HT-29 (cell line): ENCODE measurements around the gene H1-8. TPM values are rescaled to one million over a fixed set of nuclear protein-coding genes. Genes with fewer than 3 reads are reported as not detected.

Experiments
- DNase-seq: peaks from one replicate; pipeline ENCODE4 v3.0.0-alpha.2; 2015; ENCODE audit warnings: low spot score
- total RNA-seq: library from RNA; depleted of rRNA; stranded (reverse); fragments of >200 nt; shearing (Covaris generic); gene quantifications from 2 replicates; pipeline ENCODE4 v1.2.3, GENCODE V29; 2014

Gene H1-8
- total RNA-seq, 1 experiment from 2014 or later = not detected

DNA sequence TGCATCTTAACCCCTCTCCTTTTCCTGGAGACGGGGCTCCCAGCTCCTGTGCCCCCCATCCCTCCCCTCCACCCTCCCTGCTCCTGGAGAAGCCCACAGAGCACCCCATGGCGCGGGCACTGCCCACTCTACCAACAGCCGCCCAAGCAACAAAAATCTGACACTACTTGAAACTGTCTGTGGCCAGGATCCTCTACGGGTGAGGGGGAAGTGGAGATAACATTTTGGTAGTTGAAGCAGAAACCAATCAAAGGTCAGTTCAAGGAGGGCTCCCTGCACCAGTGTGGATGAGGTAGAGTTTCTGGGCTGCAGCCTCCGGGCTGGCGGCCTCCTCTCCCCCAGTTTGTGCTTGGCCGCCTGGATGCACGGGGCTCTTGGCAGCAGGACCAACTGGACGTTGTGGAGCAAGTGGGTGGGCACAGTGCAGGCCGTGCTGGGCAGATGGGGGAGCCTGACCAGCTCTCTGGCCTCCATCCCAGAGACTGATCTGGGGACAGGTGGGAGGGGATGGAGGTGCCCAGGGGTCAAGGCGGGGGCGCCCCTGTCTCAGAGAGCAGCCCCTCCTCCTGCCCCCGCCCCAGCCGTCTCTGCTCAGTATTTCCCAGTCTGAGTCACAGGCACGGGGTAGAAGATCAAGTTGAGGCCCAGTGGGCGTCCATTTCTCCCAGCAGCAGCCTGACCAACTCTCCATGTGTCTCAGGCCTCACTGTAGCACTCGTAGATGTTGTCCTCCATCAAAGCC is 12.8 kb downstream of the H1-8 start:
- no peak for DNase-seq

DNA sequence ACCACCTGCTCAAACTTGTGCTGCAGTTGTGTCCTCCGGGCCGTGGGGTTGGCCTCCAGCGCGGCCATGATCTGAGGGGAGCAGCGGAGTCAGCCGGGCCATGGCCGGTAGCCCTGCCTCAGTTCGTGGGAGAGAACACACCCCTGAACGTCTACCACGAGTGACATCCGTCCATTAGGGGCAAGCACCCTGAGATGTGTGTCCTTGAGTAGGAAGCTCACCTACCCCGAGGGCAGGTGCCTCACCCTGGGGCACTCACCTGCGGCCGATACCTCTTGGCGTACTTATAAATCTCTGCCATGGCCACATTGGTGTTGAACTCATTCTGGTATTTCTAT is 13.4 kb downstream of the H1-8 start:
- DNase-seq = no peak

DNA sequence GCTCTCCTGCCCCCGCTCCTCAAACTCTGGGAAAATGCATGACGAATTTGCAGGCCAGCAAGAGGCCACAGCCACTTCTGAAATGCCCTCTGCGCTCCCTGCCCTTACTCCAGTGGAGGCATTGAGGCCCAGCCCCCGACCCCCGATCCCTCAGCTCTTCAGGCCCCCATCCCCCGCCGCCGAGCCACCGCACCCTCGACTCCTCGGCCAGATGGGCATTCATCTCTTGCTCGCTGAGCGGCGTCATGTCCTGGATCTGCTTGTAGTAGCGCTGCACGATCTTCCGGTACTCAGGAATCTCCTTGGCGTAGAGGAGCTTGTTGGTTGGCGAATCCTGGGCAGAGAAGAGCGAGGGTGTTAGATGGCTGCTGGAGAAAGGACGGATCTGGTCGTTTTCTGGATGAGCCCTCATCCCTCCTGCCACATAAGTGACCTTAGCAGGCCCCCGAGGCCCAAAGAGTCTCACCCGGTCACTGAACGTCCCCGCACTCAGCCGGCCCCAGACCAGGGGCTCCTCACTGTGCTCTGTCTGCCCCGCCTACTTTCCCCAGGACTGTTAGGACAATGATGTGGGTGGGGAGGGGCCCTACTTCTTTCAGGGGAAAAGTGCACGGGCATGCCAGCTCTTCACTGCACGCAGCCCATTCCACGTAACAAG is 14.0 kb downstream of the H1-8 start:
- DNase-seq = no peak

DNA sequence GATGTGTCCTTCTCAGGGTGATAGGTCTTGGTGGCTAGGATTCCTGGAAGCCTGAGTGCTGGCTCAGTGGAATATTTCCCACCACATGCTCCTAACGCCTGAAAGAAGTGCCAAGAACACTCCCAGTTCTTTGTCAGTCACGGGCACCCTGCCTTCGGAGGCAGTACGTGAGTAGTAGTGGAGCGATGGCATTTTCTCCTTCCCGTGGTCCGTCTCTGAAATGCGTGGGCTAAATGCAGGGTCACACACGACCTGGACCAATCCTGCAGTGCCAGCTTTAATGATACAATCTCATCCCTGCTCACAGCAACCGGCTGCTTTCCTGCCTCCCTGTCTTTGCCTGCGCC is 14.5 kb downstream of the H1-8 start:
- DNase-seq = no peak

DNA sequence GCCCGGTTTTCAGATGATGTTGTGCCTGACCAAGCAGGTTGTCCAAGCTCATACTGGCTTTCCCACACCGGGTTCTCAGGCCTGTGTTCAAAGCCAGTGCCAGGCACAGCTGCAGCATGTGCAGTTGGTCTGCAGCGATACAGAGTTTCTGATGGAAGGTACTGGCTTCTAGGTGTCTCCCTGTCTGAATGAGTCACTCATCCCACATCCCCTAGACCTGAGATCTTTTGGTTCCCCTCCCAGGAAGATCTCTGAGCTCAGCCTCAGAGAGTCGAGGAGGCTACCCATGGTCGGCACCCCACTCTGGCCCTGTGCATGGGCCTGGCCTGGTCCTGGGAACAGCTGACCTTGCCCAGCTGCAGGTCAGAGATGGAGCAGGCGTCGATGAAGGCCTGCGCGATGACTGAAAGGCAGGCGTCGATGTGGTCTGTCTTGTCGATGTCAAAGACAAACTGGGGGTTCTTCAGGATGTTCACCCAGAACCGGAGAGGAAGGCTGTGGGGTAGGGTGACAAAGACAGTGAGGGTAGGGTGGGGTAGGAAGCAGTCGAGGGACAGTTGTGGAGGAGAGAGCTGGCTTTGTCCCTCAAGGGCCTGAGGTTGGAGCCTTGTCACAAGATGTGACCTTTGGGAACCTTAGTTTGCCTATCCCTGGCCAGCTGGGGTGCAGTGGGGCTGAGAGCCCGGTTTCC is 15.3 kb downstream of the H1-8 start:
- DNase-seq = no peak

DNA sequence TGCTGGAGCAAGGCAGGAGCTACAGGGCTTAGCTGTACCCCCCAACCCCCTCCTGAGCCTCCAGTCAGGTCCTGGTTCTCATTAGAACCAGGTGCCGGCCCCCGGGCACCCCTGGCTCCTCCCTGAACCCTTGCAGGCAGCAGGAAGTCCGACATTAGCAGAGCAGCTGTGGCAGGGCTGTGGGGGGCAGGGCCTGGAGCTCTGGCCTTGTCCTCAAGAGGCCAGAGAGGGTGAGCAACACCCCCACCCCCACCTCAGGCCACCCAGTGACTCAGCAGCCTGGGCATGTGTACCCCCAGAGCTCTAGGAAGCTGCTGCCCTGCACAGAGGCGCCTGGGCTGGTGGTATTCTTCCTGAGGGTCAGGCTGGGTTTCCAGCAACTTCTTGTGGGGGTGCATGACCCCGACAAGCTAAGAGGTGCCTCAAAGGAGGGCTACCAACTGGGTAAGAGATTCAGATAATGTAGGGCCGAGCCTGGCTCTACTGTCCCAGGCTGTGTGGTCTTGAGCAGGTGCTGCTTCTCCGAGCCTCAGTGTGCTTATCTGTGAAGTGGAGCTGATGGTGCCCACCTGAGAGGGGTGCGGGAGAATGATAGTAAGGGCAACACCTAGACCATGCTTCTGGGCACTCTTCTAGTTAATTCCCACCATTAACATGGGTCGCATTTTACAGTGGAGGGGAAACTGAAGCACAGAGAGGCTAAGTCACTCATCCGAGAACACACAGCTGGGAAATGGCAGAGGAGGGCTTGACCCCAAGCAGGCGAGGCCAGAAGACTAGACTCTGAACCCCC is 16.0 kb downstream of the H1-8 start:
- no peak for DNase-seq

DNA sequence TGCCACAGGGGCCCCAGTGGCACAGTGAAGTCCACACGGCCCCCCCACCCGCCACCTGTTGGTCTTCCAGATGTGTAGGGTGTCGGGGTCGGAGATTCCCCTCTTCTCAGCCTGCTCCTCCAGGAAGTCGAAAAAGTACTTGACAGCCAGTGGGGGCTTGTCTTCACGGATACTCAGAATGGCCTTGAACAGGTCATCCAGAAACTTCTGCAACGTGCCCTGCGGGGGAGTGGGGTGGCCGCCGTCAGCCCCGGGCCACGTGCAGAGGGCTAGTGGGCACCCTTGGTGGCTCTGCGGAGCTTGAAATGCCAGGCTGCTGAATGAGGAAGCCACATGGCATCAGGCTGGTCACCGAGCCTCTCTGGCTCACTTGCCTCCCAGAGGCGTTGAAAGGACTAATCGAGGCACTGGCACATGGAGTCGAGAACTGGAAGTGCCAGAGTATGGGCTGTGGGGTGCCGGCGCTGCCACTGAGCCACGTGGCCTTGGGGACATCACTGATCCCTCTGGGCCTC is 16.6 kb downstream of the H1-8 start:
- no peak for DNase-seq

DNA sequence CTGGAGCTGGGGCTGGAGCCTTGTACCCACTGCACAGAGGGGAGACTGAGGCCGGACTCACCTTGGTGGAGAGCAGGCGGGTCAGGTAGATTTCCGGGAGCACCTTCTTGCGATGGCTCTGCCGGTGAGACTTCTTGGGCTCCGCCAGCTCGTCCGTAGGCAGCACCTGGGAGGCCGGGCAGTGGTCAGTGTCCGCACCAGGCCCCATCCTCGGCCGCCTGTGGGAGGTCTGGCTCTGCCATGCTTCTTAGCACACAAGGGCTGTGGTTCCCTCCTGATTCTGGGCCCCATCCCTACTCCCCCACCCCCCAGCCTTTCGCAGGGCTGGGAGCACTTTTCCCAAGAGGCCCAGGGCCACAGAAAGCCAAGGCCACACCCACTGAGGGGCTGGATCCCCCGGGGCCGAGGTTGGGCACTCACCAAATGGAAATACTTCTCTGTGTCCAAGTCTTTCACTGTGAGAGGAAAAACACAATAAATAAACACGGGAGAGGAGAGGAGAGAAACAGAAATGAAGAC is 17.4 kb downstream of the H1-8 start:
- DNase-seq = no peak

DNA sequence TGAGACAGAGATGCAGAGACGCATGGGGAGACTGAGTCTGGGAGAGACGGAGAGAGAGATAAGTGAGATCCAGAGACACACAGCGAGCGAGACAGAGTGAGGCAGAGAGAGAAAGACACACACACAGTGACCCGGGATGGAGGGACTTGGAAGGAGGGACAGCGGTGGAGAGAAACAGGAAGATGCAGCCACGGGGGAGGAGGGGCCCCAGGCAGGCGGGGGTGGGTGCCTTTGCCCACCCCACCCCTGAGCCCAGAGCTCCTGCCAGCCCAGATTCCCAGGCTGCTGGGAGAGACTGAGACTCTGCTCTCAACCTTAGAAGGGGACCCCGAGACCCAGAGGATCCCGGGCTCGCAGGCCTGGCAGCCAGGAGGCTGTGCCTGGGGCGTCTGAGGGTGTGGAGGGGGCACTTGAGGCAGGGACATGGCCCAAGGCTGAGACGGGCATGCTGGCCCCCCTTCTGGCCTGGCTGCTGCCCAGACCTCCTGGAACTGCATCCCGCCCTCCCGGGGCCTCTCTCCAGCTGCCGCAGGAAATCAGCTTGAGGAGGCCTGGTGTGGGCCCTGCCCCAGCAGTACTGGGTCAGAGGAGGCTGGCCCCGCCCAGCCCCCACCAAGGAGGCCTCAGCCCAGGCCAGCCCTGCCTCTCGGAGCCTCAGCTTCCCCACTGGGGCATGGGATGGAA is 18.1 kb downstream of the H1-8 start:
- no peak for DNase-seq

DNA sequence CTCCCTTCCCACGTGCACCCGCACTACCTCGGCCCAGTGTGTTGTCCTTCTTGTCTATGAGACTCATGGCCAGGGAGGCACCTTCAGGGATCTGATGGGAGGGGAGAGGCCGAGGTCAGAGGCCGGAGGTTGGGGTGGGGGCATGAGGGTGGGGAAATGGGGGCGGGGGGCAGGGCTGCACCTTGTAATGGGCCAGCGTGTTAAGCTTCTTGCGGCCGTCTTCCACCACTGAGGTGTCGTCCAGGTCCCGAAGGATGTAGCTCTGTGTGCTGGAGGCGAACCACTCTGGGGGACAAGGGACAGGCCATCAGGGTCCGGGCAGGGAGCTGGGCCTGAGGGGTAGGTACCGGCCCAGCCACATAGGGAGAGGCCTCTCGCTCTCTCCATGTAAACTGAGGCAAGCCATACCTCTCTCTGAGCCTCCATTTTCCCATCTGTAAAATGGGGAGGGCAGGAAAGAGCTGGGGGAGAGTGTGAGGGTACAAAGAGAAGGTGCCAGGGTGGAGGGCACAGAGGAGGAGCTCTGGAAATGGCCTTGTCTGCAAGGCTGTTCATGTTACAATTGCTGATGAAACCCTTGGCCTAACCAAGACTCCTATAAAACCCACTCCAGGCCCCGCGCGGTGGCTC is 18.8 kb downstream of the H1-8 start:
- DNase-seq = no peak

DNA sequence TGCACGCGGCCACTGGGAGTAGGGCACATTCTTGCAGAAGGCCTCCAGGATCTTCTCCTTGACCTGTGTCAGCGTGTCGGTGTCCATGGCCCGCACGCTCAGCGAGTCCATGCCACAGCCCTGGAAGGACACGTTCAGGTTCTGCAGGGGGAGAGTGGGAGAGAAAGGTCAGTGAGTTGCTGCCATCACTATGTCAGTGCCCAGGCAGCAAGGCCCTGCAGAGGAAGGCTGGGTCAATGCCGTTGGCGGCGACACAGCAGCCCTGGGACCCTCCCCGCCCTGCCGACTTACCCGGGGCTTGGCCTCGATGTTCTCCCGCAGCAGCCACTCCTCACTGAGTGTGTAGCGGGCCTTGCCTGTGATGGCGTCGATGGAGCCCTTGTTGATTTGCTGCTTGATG is 19.8 kb downstream of the H1-8 start:
- DNase-seq = no peak

DNA sequence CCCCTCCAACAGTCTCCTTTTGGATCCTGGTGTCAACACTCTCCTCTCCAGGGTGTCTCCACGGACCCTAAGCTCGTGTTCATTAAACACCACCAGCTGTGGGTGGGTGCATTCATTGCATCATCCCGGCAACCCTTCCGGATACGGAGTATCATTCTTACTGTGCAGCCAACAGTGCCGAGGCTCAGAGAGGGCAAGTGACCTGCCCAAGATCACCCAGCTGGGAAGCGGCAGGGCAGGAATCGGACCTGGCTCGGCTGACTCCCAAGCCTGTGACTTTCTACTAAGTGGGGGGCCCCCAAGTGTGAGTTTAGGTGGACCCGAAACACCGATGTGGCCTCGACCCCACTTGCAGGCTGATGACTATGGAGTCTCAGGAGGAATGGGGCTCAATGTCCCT is 20.4 kb downstream of the H1-8 start:
- DNase-seq = no peak

DNA sequence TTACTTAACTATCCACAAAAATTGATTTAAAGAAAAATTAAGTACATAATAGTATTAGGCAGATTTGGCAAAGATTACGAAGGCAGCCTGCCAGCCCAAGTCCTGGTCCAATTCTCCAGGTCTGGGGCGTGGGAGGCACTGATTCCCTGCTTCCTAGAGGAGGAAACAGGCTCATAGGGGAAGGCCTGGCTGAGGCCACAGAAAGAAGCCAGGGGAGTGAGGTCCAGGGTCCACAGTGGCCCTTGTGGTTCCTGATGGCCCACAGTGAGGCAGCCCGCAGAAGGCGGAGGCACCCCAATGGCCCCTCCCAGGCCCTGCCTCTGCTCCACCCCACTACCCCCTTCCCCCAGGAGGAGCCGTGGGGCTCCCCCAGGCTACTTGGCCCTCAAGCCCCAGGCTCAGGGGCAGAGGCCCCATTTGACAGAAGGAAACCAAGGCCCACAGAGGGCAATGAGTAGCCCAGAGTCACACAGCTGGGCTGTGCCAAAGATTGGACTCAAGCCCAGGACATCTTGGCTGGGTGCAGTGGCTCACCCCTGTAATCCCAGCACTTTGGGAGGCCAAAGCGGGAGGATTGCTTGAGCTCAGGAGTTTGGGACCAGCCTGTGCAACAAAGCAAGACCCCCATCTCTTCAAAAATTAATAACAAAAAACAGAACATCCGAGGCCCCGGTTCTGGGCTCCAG is 21.0 kb downstream of the H1-8 start:
- no peak for DNase-seq

DNA sequence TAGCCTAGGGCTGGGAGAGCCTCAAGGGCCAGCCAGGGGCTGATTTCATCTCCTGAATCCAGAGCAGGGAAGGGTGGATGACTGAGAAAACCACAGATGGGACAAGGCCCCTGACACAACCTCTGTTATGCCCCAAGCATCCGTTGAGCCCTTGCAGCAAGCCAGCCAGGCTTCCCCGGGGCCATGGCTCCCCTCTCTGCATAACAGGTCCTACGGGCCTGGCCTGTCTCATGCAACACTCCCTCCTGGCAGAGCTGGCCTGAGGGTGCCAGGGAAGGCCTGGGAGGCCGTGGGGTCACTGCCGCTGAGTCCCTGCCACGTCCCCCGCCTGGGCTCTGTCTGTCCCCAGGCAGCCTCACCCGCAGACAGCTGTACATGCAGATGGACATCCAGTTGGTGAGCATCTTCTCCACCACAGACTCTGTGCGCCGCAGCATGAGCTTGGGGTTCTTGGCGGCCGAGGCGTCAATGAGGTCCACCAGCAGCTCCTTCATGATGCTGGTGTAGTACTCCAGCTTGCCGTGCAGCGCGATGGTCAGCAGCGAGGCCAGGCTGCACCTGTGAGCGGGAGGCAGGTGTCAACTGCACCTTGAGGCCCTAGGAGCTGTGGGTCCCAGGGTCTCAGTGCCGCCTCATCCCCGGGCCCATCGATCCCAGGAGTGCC is 22.1 kb downstream of the H1-8 start:
- no peak for DNase-seq

DNA sequence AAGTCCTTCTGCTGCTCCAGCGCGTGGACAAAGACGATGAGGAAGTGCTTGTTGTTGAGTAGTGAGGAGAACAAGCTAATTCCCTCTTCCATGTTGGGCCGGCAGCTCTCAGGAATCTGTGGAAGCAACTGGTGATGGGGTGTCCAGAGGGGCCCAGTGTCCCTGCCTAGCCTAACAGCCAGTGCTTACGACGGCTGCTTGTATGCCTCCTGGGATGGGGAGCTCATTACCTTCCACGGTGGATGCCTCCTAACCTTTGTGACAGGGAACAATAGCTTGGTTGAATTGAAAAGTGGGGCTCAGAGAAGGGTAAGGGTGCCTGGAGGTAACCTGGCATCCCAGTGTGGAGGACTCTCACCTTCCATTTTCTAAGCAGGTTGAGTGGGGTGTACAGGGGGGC is 22.9 kb downstream of the H1-8 start:
- no peak for DNase-seq

DNA sequence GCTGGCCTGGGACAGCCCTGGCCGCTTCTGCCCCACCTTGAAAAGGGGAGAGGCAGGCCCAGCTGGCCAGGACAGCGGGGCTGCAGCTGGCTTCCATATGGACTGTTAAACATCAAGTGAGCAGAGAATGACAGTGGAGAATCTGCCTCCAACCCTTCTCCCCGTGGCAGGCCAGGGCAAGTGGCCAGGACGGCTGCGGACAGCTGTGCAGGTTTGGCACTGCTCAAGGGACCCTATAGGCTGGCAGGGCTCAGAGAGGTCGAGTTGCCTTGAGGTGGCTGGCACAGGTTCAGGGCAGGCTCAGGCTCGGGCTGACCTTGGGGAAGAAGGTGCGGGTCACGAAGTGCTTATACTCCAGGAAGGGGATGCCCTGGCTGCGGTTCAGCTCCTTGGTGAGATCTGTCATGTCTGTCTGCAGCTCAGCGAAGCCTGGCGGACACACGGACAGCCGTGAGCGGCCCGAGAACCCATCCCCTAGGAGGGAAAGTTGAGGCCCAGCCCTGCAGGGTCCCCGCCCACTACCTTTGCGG is 24.3 kb downstream of the H1-8 start:
- no peak for DNase-seq

DNA sequence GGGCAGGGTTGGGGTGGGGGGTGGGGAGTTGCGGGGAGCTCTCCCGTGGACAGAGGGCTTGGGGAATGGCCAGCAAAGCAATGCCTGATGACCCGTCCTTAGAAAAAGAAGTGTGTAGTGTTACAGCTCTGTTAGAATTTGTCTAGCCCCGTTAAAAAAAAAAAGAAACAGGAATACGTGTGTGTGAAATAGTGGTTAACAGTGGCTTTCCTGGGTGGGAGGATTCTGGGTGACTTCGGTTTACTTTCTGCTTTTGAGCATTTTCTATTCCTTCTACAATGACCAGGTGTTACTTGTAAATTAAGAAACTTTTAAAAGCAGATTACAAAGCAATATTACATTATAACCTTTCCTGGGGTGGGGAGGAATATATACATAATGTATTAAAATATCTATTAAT is 25.0 kb downstream of the H1-8 start:
- DNase-seq = no peak

DNA sequence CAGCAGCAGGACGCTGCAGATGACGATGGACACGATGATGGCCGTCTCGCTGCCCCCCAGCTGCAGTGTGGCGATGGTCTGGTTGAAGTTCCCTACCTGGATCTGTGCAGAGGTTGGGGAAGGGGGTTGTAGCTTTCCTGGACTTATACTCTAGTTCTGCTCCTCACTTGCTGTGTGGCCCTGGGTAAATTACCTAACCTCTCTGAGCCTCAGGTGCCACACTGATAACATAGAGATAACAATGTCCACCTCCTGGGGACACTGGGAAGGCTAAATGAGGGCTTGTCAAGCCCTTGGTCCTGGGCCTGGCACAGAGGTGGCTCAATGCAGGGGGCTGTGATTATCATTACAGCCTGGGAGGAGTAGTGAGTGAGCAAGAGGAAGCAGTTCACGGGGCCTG is 26.9 kb downstream of the H1-8 start:
- DNase-seq = no peak
